Endothelial cell of umbilical vein (primary cell): Measurements from ENCODE around the gene DGCR8. TPM values are rescaled to one million over a fixed set of nuclear protein-coding genes. Genes with fewer than 3 reads are reported as not detected.

Experiments
- BruUV-seq: library from RNA; stranded (reverse); fragments of 400-500 nt; replicated peaks from 2 replicates; lab custom pipeline; 2021; lab: Mats Ljungman, UMichigan
- CTCF ChIA-PET: fragments of 300-600, 350-600 bp; sonication (Branson Sonifier 250); formaldehyde crosslinking; loops from one replicate; lab custom pipeline; 2021; ENCODE audit warnings: antibody characterized with exemption, inconsistent platforms; lab: Charles Lee
- POLR2A ChIA-PET: fragments of 300-600, 350-600 bp; sonication (Branson Sonifier 250); formaldehyde crosslinking; loops from one replicate; lab custom pipeline; 2021; ENCODE audit warnings: antibody characterized with exemption, inconsistent platforms; lab: Charles Lee
- DNase-seq: peaks from one replicate; pipeline ENCODE4 v3.0.0-alpha.2; 2011; ENCODE audit warnings: low read depth, low spot score
- FAIRE-seq: peaks from 2 replicates; lab custom pipeline; 2011; peaks lifted over from hg19 to GRCh38; lab: Jason Lieb, UNC
- H2AFZ ChIP-seq: 2 replicates; pipeline ENCODE4 v1.6.0; 2012; ENCODE audit warnings: low read depth, low read length, control low read depth, inconsistent platforms
- H3K27ac ChIP-seq: 2 replicates; pipeline ENCODE4 v1.5.1; 2011; ENCODE audit warnings: low read depth, mild to moderate bottlenecking, control low read depth, low read length, moderate library complexity; ENCODE audit not compliant: insufficient read depth
- H3K27me3 ChIP-seq, 2 experiments: 2 replicates each; pipeline versions ENCODE4 v1.6.0 to v1.6.1; 2011; ENCODE audit warnings: low read length in 2 of 2, mixed read lengths in 1 of 2; ENCODE audit not compliant: control insufficient read depth in 2 of 2, insufficient read depth in 2 of 2
- H3K36me3 ChIP-seq, 2 experiments: 2 replicates in 1 of 2; 3 replicates in 1 of 2; pipeline ENCODE4 v1.5.1; 2011; ENCODE audit warnings: low read length in 2 of 2, mild to moderate bottlenecking in 1 of 2, moderate library complexity in 1 of 2; ENCODE audit not compliant: control insufficient read depth in 2 of 2, insufficient read depth in 2 of 2; ENCODE audit errors: extremely low read depth in 1 of 2
- H3K4me1 ChIP-seq: 3 replicates; pipeline ENCODE4 v1.5.1; 2011; ENCODE audit warnings: mild to moderate bottlenecking, low read length; ENCODE audit not compliant: control insufficient read depth, insufficient read depth; ENCODE audit errors: extremely low read depth
- H3K4me2 ChIP-seq: 2 replicates; pipeline ENCODE4 v1.6.1; 2011; ENCODE audit warnings: low read length, control low read depth, mixed read lengths; ENCODE audit not compliant: insufficient read depth
- H3K4me3 ChIP-seq, 3 experiments: fragments of 200-600 bp in 1 of 3; sonication (generic), shearing (Covaris generic) in 1 of 3; replicated peaks in 1 of 3; 2 replicates each; pipeline ENCODE4 v1.5.1; 2011 to 2016; ENCODE audit warnings: control low read depth in 3 of 3, low read length in 3 of 3, mild to moderate bottlenecking in 2 of 3, inconsistent platforms in 1 of 3, low read depth in 1 of 3, moderate library complexity in 1 of 3; ENCODE audit not compliant: insufficient read depth in 1 of 3
- H3K79me2 ChIP-seq: 2 replicates; pipeline ENCODE4 v1.6.0; 2012; ENCODE audit warnings: low read length, inconsistent platforms; ENCODE audit not compliant: control insufficient read depth, insufficient read depth
- H3K9ac ChIP-seq: replicated peaks from 2 replicates; pipeline ENCODE3; 2011; ENCODE audit warnings: low read length, control low read depth; ENCODE audit not compliant: insufficient read depth; ENCODE audit errors: extremely low read depth
- H3K9me1 ChIP-seq: replicated peaks from 3 replicates; pipeline ENCODE4 v1.6.0; 2011; ENCODE audit warnings: mild to moderate bottlenecking, low read length; ENCODE audit not compliant: control insufficient read depth, insufficient read depth; ENCODE audit errors: extremely low read depth
- H3K9me3 ChIP-seq: replicated peaks from 2 replicates; pipeline ENCODE4 v1.5.1; 2012; ENCODE audit warnings: low read length, inconsistent platforms; ENCODE audit not compliant: control insufficient read depth, insufficient read depth
- H4K20me1 ChIP-seq: replicated peaks from 2 replicates; pipeline ENCODE3; 2011; ENCODE audit warnings: mild to moderate bottlenecking, low read length; ENCODE audit not compliant: control insufficient read depth, insufficient read depth; ENCODE audit errors: extremely low read depth
- CTCF ChIP-seq, 2 donors: IDR thresholded peaks; 1 replicate in 1 of 2; 2 replicates in 1 of 2; pipeline ENCODE4 v1.5.1; 2011; ENCODE audit warnings: low read length in 2 of 2, mild to moderate bottlenecking in 2 of 2, moderate library complexity in 2 of 2, control low read depth in 1 of 2, inconsistent platforms in 1 of 2, low read depth in 1 of 2; ENCODE audit not compliant: insufficient read depth in 1 of 2; ENCODE audit errors: extremely low read depth in 1 of 2
- EZH2 ChIP-seq: IDR thresholded peaks from 2 replicates; pipeline ENCODE4 v1.6.1; 2012; ENCODE audit warnings: borderline replicate concordance, low read depth, mild to moderate bottlenecking, moderate library complexity, low read length, inconsistent platforms; ENCODE audit not compliant: severe bottlenecking
- FOS ChIP-seq: IDR thresholded peaks from 2 replicates; pipeline ENCODE4 v1.6.1; 2011; ENCODE audit warnings: mild to moderate bottlenecking, low read length, moderate library complexity, borderline replicate concordance; ENCODE audit not compliant: insufficient read depth
- GATA2 ChIP-seq: IDR thresholded peaks from 2 replicates; pipeline ENCODE4 v1.7.0; 2011; ENCODE audit warnings: low read depth, mild to moderate bottlenecking, moderate library complexity, mixed read lengths, low read length; ENCODE audit not compliant: insufficient read length, insufficient read depth
- JUN ChIP-seq: IDR thresholded peaks from 2 replicates; pipeline ENCODE4 v1.6.1; 2011; ENCODE audit warnings: borderline replicate concordance, low read depth; ENCODE audit not compliant: insufficient read length, insufficient read depth
- MAX ChIP-seq: IDR thresholded peaks from 2 replicates; pipeline ENCODE4 v1.6.1; 2011; ENCODE audit not compliant: insufficient read depth, insufficient read length
- MYC ChIP-seq: IDR thresholded peaks from one replicate; pipeline ENCODE4 v1.6.1; 2011; ENCODE audit warnings: mild to moderate bottlenecking, low read depth, low read length
- POLR2A ChIP-seq: IDR thresholded peaks from 2 replicates; pipeline ENCODE4 v1.6.1; 2012; ENCODE audit warnings: low read depth, mild to moderate bottlenecking, control low read depth, low read length
- POLR2AphosphoS5 ChIP-seq: IDR thresholded peaks from 2 replicates; pipeline ENCODE4 v1.6.1; 2012; ENCODE audit warnings: low read depth, mild to moderate bottlenecking, control low read depth, low read length, moderate library complexity; ENCODE audit not compliant: insufficient read depth
- dilution Hi-C: fragments of 300-500 bp; cut with MboI; formaldehyde crosslinking; loops from one replicate; pipeline ENCODE4 v1.15.0; 2019; ENCODE audit warnings: low sequenced_read_pairs; ENCODE audit not compliant: extremely low pct_ligation_motif_present
- intact Hi-C: fragments of 100-400 bp; cut with micrococcal nuclease; formaldehyde crosslinking; loops from one replicate; pipeline ENCODE4 v1.10.0; 2022
- polyA plus RNA-seq, 4 experiments: library from polyadenylated mRNA; depleted of rRNA in 3 of 4; stranded (reverse) in 3 of 4; unstranded in 1 of 4; fragments of >200 nt; gene quantifications; 2 replicates each; pipeline versions ENCODE4 v1.2.1 to v1.2.3, GENCODE V29; 2011 to 2012; ENCODE audit warnings: missing spikeins in 1 of 4
- total RNA-seq: library from RNA; stranded (reverse); gene quantifications from 2 replicates; pipeline ENCODE4 v1.2.3, GENCODE V29; 2021

Gene DGCR8
- total and polyA plus RNA-seq, 2 donors (not counting 3 experiments of a cell fraction or from before 2014, with no cell fraction given) = 32.7 to 64.2 TPM

- ChIA-PET CTCF (interaction anchor here (0.7 to 3.2 kb wide), 21 partner anchors 10 to 297 kb away, joined by 3 to 52 read pairs (median 6); partner anchors contain the start of gene DGCR6L), POLR2A (no interaction called here)
- no peak for TF ChIP-seq POLR2A
- no peak for TF ChIP-seq CTCF (IDR thresholded peaks at IDR 0.05; ENCODE audit: extremely low read depth in 1 of 2, insufficient read depth in 1 of 2, low read depth in 1 of 2, low read length in 2 of 2)
- no peak for TF ChIP-seq FOS
- TF ChIP-seq GATA2 = no peak
- TF ChIP-seq MYC = no peak
- no peak for TF ChIP-seq MAX
- no peak for TF ChIP-seq POLR2AphosphoS5
- TF ChIP-seq EZH2 = no peak
- TF ChIP-seq JUN = no peak
- H3K79me2 ChIP-seq = no peaks in the 10 kb centered on the region
- no peak overlapping the region for H3K4me3 ChIP-seq
- H3K4me1 ChIP-seq = peaks cover 5% of the 10 kb centered on the region
- no peak overlapping the region for H3K9ac ChIP-seq
- no peak for FAIRE-seq
- H3K27me3 ChIP-seq = no peaks in the 10 kb centered on the region
- intact Hi-C loops = loop anchor here (1.0 to 5.0 kb wide), 5 partner anchors 50 to 300 kb away; partner anchors contain the start of gene RTN4R
- H3K4me2 ChIP-seq = no peak overlapping the region
- no peaks in the 10 kb centered on the region for H3K9me1 ChIP-seq
- H3K27ac ChIP-seq = no peak overlapping the region
- H3K9me3 ChIP-seq = no peaks in the 10 kb centered on the region
- no peak for DNase-seq
- BruUV-seq = no TSS peak
- no peaks in the 10 kb centered on the region for H4K20me1 ChIP-seq
- H3K36me3 ChIP-seq = no peaks in the 10 kb centered on the region
- dilution Hi-C loops = no loop called here
- H2AFZ ChIP-seq = no peak overlapping the region
These were observed 77.6 kb downstream of the DGCR8 start for GRCh38 chr22:20157430-20158183.
